GM10266 (cell line): ENCODE data around the gene VWA2.

Experiments used
- DNase-seq: peaks from one replicate; pipeline ENCODE4 v3.0.0; 2012; ENCODE audit errors: extremely low spot score
- CTCF ChIP-seq: IDR thresholded peaks from 2 replicates; pipeline ENCODE4 v1.5.1; 2012; ENCODE audit warnings: mild to moderate bottlenecking, low read depth; ENCODE audit not compliant: control insufficient read depth, insufficient read depth; ENCODE audit errors: missing control alignments

Gene VWA2

GRCh38 chr10:114301951-114302710 is 63.1 kb downstream of the VWA2 start:
- no peak for TF ChIP-seq CTCF
- DNase-seq, result no peak

DNA sequence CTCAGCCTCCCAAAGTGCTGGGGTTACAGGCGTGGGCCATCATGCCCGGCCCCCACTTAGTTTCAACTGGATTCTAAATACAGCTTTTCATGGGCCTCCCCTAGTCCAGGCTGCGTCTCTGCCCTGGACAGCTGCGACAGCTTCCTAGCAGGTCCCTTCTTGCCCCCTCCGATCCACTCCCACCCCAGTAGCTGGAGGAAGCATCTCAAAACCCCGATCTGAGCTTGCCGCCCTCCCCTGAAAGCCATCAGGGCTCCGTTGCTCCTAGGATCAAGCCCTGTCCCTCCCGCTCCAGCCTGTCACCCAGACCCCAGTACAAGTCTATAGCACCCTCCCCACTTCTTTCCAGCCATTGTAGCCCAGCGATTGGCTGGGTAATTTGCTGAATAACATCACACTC is 64.5 kb downstream of the VWA2 start:
- DNase-seq, result no peak
- TF ChIP-seq CTCF, result no peak

DNA sequence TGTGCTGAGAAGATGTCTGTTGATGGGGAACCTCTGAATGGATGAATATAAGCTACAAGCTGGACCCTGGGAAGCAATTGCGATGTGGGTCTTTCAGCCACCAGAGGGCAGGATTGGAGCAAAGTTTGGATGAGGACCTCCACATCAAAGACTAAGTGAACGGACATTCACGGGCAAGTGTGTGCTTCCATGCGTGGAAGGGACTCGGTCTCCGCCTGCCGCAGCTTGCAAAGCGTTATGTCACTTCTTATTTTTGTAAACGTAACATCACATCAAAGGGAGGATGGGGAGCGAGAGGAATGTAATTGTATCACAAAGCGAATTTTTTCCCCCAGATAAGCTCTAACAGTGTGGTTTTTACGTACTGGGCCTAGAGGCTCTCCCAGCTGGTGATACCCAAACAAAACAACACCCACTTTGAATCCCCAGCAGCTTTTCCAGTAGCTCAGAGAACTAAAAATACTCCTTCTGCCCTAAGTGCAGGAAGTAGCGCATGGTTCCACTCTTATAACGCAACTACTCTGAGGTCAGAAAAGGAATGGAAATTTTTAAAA is 65.0 kb downstream of the VWA2 start:
- peak; percentile 87 for DNase-seq
- TF ChIP-seq CTCF, result peak; percentile 86

- peak; percentile 69 for DNase-seq
- TF ChIP-seq CTCF, result peak; percentile 72
Observed at GRCh38 chr10:114304571-114305421, 65.7 kb downstream of the VWA2 start.

- DNase-seq, result no peak
- TF ChIP-seq CTCF, result no peak
Observed at GRCh38 chr10:114305521-114305925, 66.5 kb downstream of the VWA2 start.

DNA sequence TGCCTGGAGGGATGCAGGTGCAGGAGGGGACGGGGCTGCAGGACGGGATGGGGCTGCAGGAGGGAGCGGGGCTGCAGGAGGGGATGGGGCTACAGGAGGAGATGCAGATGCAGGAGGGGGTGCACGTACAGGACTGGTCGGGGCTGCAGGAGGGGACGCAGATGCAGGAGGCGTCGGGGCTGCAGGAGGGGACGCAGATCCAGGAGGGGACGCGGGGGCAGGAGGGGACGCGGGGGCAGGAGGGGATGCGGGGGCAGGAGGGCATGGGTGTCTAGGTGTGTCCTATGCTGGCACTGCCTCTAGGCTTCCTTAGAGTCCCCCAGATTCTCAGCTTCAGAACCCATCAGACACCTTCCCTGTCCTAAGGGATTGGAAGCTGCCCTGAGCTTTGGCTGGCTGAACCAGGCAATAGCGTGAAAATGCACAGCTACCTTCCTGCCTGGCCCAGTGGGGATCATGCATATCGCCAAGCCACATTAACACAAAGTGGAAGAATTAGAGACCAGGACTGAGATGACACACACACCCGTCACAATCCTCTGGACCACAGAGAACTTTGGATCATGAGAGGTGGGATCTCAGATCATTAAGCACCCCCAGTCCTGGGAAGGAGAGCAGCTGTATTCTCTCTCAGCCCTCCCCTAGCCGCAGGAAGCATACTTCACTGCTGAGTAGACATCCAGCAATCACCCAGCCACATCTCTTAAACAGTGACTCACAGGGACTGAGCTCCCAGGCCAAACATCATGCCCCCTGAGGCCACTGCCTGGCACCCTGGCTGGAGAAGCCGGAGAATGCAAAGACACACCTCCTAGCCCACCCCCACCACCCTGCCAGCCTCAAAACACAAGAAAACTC is 67.3 kb downstream of the VWA2 start:
- DNase-seq, result no peak

More for the DNA sequence above, 67.3 kb downstream of the VWA2 start:
- no peak for TF ChIP-seq CTCF
